Ovary (tissue), 9 donors: Measurements from ENCODE around the gene SPAST. TPM values are rescaled to one million over a fixed set of nuclear protein-coding genes. Genes with fewer than 3 reads are reported as not detected.

ENCODE experiments used
- DNase-seq, 5 donors: peaks; one replicate each; pipeline ENCODE4 v3.0.0-alpha.2; 2019 to 2020
- H3K27ac ChIP-seq, 2 donors: fragments of 200-600 bp; one replicate each; pipeline versions ENCODE4 v1.5.1 to v1.8.0; 2019 to 2022
- H3K27me3 ChIP-seq: fragments of 200-600 bp; one replicate; pipeline ENCODE4 v1.8.0; 2022
- H3K36me3 ChIP-seq: fragments of 200-600 bp; sonication (generic); one replicate; pipeline ENCODE4 v1.5.1; 2019
- H3K4me1 ChIP-seq: one replicate; pipeline ENCODE4 v1.8.1; 2013; ENCODE audit warnings: mild to moderate bottlenecking, moderate library complexity; ENCODE audit not compliant: insufficient read depth
- H3K4me3 ChIP-seq: fragments of 200-600 bp; sonication (generic); one replicate; pipeline ENCODE4 v1.5.1; 2017
- H3K9me3 ChIP-seq, 2 donors: fragments of 200-600 bp in 1 of 2; sonication (generic) in 1 of 2; one replicate each; pipeline versions ENCODE4 v1.5.1 to v1.8.1; 2013 to 2019; ENCODE audit warnings: mild to moderate bottlenecking in 1 of 2, moderate library complexity in 1 of 2
- CTCF ChIP-seq, 3 donors: fragments of 450-650 bp in 2 of 3; fragments of 200-600 bp in 1 of 3; IDR thresholded peaks; one replicate each; pipeline versions ENCODE4 v1.5.1 to v1.8.0; 2016 to 2022; ENCODE audit warnings: antibody characterized with exemption in 3 of 3, mild to moderate bottlenecking in 1 of 3
- EP300 ChIP-seq: sonication (generic); formaldehyde crosslinking; IDR thresholded peaks from one replicate; pipeline ENCODE4 v1.6.1; 2017; ENCODE audit warnings: antibody characterized with exemption
- POLR2A ChIP-seq: fragments of 450-650 bp; IDR thresholded peaks from one replicate; pipeline ENCODE4 v1.6.1; 2017; ENCODE audit warnings: antibody characterized with exemption, mild to moderate bottlenecking, moderate library complexity
- WGBS, 3 donors: extraction: QIAGEN DNeasy Blood & Tissue Kit in 1 of 3; methylation state at CpG; one replicate each; pipeline versions ENCODE4 v1.1.5 to v1.1.7; 2013 to 2017; 5-methylcytosine and 5-hydroxymethylcytosine counted together
- intact Hi-C, 4 donors: fragments of 100-400 bp; cut with DNase I; formaldehyde crosslinking; loops; one replicate each; pipeline versions ENCODE4 v1.11.0 to v1.15.1; 2022 to 2023
- polyA plus RNA-seq, 2 donors: library from polyadenylated mRNA; stranded (reverse); fragments of 200-250 nt in 1 of 2; fragments of 350-450 nt in 1 of 2; fragmentation: Illumina TruSeq in 1 of 2; extraction: RNeasy Lipid Tissue Mini Kit (QIAGEN cat#74804) in 1 of 2; gene quantifications; one replicate each; pipeline ENCODE4 v1.2.3, GENCODE V29; 2013 to 2014
- total RNA-seq, 7 donors: library from RNA; depleted of rRNA in 2 of 7; stranded (reverse); fragments of >200 nt in 2 of 7; fragmentation: NEBNext Ultra II Directional in 3 of 7; extraction: Animal tissue kit (Norgen Biotek cat#: 25700) in 3 of 7; gene quantifications; one replicate each; pipeline versions ENCODE4 v1.1.0 to v1.2.4, GENCODE V29; 2016 to 2023
- donor health status: DM: no; HTN: no; CAD: no; lungs with moderate emphysema.
- donor health status: DM: no; HTN: no; CAD: no.
- donor health status: Bipolar disorder and iron deficiency.
- donor health status: DM: yes; HTN: yes; CAD: no.
- donor health status: DM: no; HTN: no; CAD: no.
- donor health status: DM: yes; HTN: yes; CAD: no.

The SPAST gene
- total and polyA plus RNA-seq, 9 donors, result 6.5 to 21.6 (median 18.3) TPM

- no peak for TF ChIP-seq EP300
- no peak for TF ChIP-seq CTCF (IDR thresholded peaks at IDR 0.05)
- TF ChIP-seq POLR2A, result no peak
- 1 to 2% (median 2%) methylated on average over 11 of the region's 11 CpGs for WGBS, 3 donors
- Histone ChIP-seq H3K9me3 (no peaks in the 10 kb centered on the region), H3K36me3 (no peaks in the 10 kb centered on the region), H3K27me3 (no peaks in the 10 kb centered on the region), H3K27ac (peak overlapping the region; percentile 43 to 71), H3K4me1 (peaks cover 3% of the 10 kb centered on the region), H3K4me3 (peak overlapping the region; percentile 85)
- intact Hi-C loops, result no loop called here
- DNase-seq, result no peak
These were observed 102.8 kb downstream of the SPAST start for GRCh38 chr2:32166115-32166574.

GRCh38 chr2:32168513-32168912 lies 105.2 kb downstream of the SPAST start:
- H3K27ac ChIP-seq, result no peak overlapping the region
- H3K27me3 ChIP-seq, result no peaks in the 10 kb centered on the region
- TF ChIP-seq EP300, result no peak
- no peak for TF ChIP-seq POLR2A
- TF ChIP-seq CTCF (IDR thresholded peaks at IDR 0.05), result no peak
- WGBS, 3 donors, result 48 to 97% (median 50%) methylated on average over 2 of the region's 2 CpGs
- no peak for DNase-seq
- no peak overlapping the region for H3K4me3 ChIP-seq
- H3K36me3 ChIP-seq, result no peaks in the 10 kb centered on the region
- intact Hi-C loops, result no loop called here
- H3K9me3 ChIP-seq, result no peaks in the 10 kb centered on the region
- H3K4me1 ChIP-seq, result peaks cover 3% of the 10 kb centered on the region

- no peak for TF ChIP-seq CTCF (IDR thresholded peaks at IDR 0.05)
- no peak for TF ChIP-seq EP300
- no peak overlapping the region for H3K4me3 ChIP-seq
These were observed 109.5 kb downstream of the SPAST start for GRCh38 chr2:32172870-32173269.

GRCh38 chr2:32182667-32183066 lies 119.3 kb downstream of the SPAST start:
- H3K4me3 ChIP-seq, result no peak overlapping the region
- no peaks in the 10 kb centered on the region for H3K27me3 ChIP-seq
- TF ChIP-seq POLR2A (no peak), EP300 (no peak), CTCF (IDR thresholded peaks at IDR 0.05) (no peak)
- H3K4me1 ChIP-seq, result no peaks in the 10 kb centered on the region
- H3K36me3 ChIP-seq, result no peaks in the 10 kb centered on the region
- no peak overlapping the region for H3K27ac ChIP-seq
- no peaks in the 10 kb centered on the region for H3K9me3 ChIP-seq
- intact Hi-C loops, result no loop called here
- no peak for DNase-seq
- 95 to 96% (median 95%) methylated on average over 6 of the region's 6 CpGs for WGBS, 3 donors

More at GRCh38 chr2:32172870-32173269, 109.5 kb downstream of the SPAST start:
- 93 to 96% (median 94%) methylated on average over 2 of the region's 2 CpGs for WGBS, 3 donors
- no peaks in the 10 kb centered on the region for H3K27me3 ChIP-seq
- no peaks in the 10 kb centered on the region for H3K4me1 ChIP-seq
- DNase-seq, result no peak
- H3K36me3 ChIP-seq, result no peaks in the 10 kb centered on the region
- no peaks in the 10 kb centered on the region for H3K9me3 ChIP-seq
- H3K27ac ChIP-seq, result no peak overlapping the region
- intact Hi-C loops, result no loop called here
